ENCODE data around the gene PPP1R12B.
"Not testable (repeated sequence)": the region's sequence is repeated elsewhere in the genome, so short reads cannot be mapped to it uniquely, and the experiment has no call there.

The PPP1R12B gene

DNA sequence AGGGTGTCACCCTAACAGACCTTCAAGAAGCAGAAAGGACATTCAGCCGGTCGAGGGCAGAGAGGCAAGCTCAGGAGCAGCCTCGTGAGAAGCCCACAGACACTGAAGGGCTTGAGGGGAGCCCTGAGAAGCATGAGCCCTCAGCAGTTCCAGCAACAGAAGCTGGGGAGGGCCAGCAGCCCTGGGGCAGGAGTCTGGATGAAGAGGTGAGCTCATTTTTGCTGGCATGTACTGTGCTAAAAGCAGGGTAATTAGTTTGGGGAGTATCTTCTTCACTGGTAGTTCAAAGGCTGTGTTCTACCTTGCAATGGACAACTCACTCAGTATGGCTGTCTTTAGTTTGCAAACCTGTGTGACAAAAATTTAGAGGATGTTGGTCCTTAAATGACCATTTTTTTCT lies 144.6 kb downstream of the PPP1R12B start:
- DNase-seq: not testable (repeated sequence)

DNA sequence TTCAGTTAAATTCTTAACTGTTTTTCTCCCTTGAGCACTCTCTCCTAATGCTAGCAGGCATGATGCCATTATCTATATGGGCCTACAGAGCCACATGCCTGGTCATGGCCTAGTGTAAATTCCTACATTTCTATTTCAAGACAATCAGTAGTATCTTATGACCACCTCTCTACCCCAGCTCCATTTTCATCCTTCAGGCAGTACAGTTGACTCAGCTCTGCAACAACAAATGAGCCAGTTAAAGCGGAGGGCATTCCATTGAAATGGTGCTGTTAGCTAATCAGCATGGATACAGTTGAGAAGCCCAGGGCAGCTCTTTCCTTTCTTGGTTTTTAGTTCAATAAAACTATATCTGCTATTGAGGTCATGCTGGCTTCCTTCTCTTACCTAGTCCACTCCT lies 150.0 kb downstream of the PPP1R12B start:
- no peak for DNase-seq

DNA sequence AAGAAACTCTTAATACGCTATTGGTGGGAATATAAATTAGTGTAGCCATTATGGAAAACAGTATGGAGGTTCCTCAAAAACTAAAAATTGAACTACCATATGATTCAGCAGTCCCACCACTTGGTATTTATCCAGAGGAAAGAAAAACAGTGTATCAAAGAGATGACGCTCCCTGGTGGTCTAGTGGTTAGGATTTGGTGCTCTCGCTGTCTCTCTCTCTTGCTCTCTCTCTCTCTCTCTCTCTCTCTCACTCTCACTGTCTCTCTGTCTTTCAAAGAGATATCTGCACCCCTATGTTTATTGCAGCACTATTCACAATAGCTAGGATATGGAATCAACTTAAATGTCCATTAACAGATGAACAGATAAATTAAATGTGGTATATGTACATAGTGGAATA lies 151.5 kb downstream of the PPP1R12B start:
- not testable (repeated sequence) for DNase-seq

DNA sequence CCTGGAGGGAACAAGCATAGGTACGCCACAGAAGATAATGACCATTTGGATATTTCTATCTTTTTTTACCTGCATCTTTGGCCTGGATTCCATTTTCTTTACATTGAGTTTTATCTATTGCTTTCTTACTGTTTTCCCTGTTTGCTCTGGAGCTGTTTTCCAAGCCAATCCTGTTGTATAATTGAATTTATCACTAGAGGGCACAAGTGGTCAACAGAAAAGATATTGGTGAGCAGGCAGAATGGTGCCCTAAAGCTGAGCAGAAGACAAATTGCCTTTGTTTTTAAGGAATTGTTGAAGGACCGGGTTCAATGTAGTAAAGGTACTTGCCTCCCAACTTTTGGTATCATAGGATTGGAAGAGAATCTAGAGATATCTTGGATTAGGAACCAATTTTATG lies 152.8 kb downstream of the PPP1R12B start:
- DNase-seq: no peak

DNA sequence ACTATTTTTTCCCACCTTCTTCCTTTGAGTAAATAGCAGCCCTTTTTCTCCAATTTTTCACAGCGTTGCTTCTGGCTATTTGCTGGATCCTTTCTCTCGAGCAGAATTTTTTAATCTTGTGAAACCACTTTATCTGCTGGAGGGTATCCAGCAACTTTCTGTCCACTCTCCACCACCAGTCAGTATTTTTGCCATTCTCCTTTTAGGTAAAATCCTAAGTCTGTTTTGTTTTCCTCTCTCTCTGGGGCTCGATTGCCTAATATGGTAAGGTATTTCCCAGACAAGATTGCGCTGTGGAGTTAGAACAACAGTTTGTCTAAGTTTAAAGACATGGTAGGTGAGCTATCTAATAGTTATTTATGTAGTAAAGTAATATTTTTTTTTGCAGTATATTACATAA lies 156.9 kb downstream of the PPP1R12B start:
- no peak for DNase-seq

DNA sequence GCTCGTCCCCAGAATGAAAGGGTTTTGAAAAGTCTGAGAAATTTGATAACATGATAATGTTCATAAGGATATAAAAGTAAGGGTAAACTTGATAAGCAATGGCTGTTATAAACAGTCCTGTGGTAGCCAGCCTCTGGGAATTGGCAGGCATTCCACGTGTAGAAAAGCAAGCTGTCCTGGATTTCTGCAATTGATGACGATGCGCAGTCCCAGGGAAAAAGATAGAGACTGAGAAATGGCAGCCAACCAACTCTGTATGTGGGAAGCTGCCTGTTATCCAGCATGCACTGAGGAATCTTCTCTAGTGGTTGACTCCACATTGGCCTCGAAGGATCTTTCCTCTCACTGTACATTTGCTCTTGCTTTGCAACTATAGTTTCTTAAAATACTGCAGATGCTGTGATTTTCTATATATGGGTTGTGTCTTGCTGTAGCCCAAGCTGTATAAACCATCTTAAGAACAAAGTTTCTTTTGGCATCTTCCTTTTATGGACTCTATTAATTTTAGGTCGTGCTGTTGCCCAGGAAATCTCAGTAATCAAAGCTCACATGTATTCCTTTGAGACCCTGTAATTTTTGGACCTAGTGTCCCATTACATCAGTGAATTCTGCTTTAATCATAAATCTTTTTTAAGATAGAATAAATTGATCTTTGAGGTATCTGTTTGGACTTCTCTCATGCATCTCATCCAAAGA lies 157.5 kb downstream of the PPP1R12B start:
- DNase-seq: not testable (repeated sequence)

DNA sequence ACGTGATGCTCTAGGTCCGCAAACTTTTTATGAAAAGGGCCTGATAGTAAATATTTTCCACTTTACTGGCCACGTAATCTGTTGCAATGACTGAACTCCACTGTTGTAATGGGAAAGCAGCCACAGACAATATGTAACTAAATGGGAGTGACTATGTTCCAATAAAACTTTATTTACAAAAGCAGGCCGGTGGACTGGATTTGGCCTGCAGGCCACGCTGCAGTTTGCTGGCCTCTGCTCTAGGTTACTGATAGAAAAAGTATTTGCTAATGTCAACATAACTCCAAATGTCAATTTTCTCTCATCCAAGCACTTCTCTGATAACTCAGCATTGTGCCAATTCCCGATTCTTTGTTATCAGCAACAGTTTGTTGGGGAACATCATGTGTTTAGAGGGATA lies 160.4 kb downstream of the PPP1R12B start:
- DNase-seq: not testable (repeated sequence)

DNA sequence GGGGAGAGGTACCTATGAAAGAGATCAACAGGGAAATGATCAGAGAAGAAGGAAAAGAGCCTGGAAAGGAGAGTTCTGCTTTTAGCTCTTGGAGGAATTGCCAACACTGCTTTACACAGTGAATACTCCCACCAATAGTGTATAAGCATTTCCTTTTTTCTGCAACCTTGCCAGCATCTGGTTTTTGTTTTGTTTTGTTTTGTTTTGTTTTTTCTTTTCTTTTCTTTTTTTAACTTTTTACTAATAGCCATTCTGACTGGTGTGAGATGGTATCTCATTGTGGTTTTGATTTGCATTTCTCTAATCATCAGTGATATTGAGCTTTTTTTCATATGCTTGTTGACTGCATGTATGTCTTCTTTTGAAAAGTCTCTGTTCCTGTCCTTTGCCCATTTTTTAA lies 165.4 kb downstream of the PPP1R12B start:
- DNase-seq: not testable (repeated sequence)

DNA sequence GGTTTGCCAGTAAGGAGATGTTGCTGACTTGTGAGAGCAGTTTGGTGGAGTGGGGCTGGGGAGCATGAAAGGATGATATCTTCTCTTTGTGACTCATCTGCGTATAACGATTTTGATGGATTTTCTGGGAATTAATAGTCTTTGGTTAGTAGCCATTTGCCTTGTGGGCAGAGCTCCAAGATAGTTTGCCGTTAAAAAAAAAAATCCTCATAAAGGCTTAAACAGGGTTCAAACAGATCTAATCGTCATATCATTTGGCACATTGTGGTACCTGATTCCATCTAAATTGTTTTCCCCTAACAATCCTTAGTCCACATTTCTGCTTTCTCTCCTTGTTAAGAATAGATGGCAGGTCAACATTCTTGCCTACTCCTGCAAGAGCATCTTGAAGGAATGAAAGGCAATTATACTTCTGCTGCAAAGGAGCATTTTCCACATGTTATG lies 168.0 kb downstream of the PPP1R12B start:
- no peak for DNase-seq

DNA sequence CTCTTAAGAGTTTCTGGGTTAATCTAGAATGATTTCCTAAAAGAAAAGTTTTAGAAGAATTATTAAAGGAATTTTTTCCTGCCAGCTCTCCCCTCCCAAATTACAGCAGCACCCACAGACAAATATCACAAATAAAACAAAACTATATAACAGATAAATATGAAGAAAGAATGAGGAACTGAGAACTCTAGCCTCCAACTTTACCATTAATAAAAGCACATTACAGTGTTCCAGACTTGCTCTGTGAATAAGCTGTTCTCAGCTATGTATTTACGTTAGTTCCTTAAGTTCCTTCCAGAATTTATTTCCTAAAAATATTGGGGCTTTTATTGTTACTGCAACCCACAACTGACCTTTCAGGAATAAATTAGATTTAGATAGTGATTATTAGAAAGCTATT lies 168.6 kb downstream of the PPP1R12B start:
- not testable (repeated sequence) for DNase-seq

DNA sequence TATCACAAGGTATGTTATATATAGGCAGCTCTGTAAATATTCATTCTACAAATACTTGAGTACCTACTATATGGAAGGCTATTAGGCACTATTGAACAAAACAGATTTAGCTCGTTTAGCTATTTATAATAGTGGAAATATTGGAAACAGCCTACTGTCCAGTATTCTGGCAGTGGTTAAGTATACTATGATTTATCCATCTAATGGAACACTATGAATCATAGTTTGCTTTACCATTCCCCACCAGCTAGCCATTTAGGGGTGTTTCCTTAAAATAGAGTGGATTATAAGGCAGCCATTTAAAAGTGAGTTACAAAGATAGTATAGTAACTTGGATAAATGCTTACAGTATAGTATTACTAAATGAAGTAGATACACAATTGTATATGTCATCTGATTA lies 169.7 kb downstream of the PPP1R12B start:
- DNase-seq: not testable (repeated sequence)

DNA sequence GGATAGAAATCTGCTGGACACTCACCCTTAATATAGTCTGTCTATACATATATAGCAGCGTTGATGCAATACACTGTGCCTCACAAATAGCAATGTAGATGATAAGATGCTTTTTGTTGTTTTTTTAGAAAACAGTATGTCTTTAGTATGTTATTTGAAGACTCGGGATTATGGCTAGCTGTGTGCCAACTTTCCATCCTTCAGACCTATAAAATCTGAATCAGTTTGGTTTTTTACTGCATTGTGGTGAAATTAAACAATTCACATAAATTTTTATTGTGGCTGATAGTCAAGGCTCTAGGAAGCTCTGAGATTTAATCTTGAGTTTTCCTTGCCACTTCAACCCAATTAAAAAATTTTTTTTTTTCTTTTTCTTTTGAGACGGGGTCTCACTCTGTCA lies 170.4 kb downstream of the PPP1R12B start:
- not testable (repeated sequence) for DNase-seq

DNA sequence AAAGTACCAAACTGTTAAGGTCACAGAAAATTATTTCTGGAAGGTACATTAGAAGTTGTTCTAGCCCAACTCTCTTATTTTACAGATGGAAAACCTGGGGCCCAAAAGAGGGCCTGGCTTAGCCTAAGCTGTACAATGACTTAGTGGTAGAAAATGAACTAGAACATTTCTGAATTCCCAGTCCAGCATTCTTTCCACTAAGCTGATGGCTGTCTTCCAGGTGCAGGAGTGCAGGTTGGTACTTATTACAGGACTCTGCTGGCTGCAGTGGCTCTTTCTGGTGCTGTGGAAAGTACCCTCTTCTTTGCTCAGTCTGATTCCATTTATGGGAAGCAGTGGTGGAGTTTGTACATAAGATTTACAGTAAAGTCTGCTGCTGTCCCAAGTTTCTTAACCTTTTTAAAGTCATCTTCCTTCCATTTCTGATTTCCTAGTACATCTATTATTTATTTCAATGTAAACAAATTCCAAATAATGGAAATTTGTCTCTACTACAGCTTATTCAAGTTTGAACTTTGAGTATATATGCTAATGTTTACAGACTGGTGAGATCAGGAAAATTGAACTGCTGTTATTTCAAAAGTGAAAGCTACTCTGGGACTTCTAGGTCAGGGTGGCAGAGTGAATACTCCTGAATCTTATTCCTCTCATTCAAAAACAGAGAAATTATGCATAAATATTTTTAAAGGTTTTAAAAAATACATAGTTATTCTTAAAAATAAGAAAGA lies 171.8 kb downstream of the PPP1R12B start:
- not testable (repeated sequence) for DNase-seq

DNA sequence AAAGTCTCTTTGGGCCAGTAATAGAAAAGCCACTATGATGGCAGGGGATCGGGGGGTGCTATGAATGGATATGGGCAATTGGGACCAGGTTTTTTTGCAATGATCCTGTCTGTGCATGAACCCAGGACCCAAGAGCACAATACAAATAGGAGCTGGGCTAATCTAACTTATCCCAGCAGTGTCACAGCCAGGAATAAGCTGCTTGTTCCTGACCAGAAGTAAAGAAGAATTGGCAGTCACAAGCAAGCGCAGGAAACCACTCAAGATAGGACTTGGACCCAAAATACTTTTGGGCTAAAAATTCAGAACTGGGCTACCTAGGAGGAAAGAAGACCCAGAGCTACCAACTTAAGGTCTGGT lies 172.3 kb downstream of the PPP1R12B start:
- not testable (repeated sequence) for DNase-seq

DNA sequence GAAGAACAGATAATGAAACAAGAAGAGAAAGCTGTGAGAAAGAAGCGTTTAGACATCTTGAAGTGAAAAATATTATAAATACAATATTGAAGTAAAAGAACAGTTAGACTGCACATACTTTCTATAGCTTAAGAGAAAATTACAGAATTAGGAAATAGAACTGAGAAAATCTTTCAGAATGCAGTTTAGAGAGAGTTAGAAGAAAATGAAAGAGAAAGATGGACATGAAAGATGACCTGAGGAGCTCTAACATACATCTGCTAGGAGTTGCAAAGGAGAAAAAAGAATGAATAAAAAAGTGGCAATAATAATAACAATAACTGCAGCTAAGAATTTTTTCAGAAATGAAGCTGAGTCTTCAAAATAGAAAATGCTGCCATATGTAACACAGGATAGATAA lies 173.0 kb downstream of the PPP1R12B start:
- not testable (repeated sequence) for DNase-seq

DNA sequence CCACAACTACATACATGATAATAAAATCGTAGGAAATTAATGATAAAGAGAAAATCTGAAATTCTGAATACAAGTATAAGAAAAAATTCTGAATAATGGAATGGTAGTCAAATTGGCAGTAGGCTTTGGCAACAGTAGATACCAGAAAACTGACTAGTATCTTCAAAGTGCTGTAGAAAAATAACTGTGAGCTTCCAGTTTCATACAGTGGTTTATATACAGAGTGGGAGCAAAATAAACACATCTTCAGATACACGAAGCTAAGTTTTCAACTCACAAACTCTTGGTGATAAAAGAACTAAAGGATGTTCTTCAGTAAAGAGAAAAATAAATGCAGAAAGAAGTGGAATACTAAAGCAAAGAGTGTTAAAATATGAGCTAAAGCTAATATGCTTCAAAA lies 173.4 kb downstream of the PPP1R12B start:
- DNase-seq: no peak

DNA sequence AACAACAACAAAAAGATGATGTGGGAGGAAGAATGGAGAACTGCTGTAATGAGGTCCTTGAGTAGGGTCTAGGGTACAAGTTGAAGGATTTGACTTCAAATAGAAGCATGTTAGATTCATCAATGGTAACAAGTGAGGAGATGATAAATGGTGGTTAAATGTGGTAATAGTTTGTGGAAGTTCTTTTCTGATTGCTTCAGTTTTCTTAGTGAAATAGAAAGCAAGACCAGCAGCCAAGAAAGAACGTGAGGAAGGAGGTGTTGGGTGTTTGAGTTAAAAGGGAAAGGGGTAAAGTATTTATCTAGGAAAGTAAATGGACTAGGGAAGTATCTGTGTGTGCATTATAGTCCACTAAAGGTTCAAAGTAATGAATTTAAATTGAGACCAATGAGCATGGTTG lies 177.6 kb downstream of the PPP1R12B start:
- DNase-seq: not testable (repeated sequence)

DNA sequence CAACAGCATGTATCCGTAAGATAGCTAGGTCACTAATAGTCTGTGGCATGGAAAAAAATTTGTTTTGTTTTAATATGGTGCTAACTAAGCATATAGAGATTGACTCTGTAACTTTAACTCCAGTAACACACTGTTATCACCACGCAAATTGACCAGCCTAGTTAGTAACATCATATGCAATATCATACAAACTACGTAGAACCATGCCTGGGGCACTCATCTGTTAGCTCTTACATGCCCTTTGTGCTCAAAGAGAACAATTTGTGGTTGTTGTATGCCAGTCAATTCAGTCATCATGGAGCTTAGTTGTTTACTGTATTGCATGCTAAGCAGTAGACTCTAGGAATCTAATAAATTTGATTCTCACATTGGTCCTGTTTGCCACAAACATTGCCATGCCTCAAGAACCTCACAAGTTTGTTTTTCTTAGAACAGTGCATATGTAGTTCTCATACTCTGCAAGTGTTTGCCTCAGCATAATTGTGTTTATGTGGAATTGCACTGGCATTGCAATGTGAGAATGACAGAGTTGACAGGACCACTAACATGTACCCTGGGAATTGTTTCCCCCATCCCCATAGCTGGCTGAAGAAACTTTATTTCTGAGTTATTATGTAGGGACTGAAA lies 179.7 kb downstream of the PPP1R12B start:
- DNase-seq: not testable (repeated sequence)

DNA sequence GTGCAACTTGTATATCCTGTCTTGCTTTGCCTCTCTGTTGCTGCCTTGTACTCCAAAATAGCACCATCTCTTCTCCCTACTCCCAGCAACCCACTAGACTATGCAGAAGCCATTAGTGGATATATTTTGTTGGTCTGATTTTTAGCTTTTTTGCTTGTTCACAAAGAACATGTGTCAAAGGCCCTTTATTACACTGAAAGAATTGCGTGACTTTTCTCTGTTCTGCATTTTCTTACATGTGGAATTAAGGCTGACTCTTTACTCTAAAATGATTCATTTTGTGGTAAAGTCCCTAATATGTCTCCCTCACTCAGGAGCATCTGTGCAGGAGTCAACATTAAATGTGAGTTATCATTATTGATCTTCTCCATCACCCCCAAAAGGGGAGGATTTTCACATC lies 182.2 kb downstream of the PPP1R12B start:
- DNase-seq: not testable (repeated sequence)

DNA sequence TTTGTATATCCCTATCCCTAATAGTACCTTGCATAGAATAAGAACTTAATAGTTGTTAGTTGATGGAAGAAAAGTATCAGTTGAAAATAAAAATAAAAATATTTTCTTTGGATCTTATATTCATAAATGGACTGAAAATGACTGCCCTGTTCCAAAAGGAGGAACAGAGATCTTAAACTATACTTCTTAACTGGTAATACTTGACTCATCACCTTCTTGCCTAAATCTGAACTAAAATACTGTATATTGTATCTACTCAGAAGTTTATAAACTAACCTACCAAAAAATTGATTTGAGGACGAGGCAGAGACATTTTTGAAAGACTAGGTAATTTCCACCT lies 182.9 kb downstream of the PPP1R12B start:
- no peak for DNase-seq

DNA sequence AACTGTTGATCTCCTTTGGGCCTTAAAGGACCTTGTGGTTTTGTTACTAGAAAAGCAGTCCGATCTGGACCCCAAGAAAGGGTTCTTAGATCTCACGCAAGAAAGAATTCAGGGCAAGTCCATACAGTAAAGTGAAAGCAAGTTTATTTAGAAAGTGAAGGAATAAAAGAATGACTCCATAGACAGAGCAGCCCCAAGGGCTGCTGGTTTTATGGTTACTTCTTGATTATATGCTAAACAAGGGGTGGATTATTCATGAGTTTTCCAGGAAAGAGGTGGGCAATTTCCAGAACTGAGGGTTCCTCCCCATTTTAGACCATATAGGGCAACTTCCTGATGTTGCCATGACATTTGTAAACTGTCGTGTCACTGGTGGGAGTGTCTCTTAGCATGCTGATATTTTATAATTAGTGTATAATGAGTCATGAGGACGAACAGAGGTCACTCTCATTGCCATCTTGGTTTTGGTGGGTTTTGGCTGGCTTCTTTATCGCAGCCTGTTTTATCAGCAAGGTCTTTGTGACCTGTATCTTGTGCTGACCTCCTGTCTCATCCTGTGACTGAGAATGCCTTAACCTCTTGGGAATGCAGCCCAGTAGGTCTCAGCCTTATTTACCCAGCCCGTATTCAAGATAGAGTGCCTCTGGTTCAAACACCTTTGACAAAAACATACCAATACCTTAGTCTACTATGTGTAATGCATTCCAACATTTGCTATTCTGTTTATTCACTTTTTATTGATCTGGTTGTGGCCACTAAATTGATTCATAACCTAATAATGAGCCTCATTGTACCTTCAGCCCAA lies 183.5 kb downstream of the PPP1R12B start:
- not testable (repeated sequence) for DNase-seq

DNA sequence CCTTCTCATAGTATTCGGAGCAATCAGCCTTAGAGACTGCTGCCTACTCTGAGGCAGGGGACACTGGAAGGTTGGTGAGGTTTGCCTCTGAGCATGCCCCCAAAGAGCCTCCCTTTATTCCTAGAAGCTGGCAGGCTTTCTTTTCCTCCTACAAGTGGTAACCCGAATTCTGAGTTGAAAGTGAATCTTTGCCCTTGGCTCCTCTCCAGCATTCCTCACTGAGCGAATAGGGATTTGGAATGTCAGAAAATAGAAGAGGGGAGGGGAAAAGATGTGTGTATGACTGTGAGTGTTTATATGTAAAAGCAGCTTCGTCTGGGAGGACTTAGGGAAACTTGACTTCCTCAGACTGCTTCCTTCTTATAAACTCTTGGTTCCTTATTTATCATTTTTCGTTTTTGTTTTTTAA lies 190.7 kb downstream of the PPP1R12B start:
- DNase-seq: not testable (repeated sequence)

DNA sequence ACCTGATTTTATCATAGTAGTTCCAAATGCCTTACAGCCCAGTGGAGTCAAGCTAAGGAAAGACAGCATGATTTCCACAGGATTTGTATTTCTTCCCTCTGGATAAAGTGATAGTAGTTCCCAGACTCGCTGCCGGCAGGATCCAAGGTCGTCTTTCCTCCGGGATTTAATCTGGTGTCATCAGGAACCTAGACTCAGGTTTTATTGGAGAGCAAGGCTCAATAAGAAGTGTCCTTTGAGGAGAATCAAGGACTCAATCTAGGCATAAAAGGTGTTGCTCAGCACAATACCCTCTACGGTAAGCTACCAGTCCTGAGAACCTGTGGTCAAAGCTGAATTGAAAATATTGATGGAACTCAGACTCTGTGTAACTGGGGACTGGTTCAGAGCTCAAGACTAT lies 191.1 kb downstream of the PPP1R12B start:
- not testable (repeated sequence) for DNase-seq
